PC-9 (cell line): ENCODE measurements around the gene UVRAG.
"Not testable (repeated sequence)": the region's sequence is repeated elsewhere in the genome, so short reads cannot be mapped to it uniquely, and the experiment has no call there.

Source experiments
- CTCF ChIP-seq: fragments of 200-600 bp; sonication (generic); conservative IDR thresholded peaks from 2 replicates; pipeline ENCODE4 v1.6.1; 2017; ENCODE audit warnings: mixed run types, antibody characterized with exemption, mild to moderate bottlenecking, moderate library complexity
- EZH2 ChIP-seq: fragments of 200-600 bp; sonication (generic); IDR thresholded peaks from 2 replicates; pipeline ENCODE4 v1.8.0; 2017; ENCODE audit warnings: antibody characterized with exemption, low read depth

DNA sequence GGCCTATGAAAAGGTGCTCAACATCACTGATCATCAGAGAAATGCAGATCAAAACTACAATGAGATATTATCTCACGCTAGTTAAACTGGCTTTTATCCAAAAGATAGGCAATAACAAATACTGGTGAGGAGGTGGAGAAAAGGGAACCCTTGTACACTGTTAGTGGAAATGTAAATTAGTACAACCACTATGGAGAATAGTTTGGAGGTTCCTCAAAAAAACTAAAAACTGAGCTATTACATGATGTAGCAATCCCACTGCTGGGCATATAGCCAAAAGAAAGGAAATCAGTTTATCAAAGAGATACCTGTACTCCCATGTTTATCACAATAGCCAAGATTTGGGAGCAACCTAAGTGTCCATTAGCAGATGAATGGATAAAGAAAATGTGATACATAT is 118.7 kb downstream of the UVRAG start:
- not testable (repeated sequence) for TF ChIP-seq CTCF, EZH2
